CMK (cell line): ENCODE data around the gene C1GALT1.

Experiments
- DNase-seq: peaks from one replicate; pipeline ENCODE4 v3.0.0-alpha.2; 2010; ENCODE audit warnings: low read depth

The C1GALT1 gene

DNA sequence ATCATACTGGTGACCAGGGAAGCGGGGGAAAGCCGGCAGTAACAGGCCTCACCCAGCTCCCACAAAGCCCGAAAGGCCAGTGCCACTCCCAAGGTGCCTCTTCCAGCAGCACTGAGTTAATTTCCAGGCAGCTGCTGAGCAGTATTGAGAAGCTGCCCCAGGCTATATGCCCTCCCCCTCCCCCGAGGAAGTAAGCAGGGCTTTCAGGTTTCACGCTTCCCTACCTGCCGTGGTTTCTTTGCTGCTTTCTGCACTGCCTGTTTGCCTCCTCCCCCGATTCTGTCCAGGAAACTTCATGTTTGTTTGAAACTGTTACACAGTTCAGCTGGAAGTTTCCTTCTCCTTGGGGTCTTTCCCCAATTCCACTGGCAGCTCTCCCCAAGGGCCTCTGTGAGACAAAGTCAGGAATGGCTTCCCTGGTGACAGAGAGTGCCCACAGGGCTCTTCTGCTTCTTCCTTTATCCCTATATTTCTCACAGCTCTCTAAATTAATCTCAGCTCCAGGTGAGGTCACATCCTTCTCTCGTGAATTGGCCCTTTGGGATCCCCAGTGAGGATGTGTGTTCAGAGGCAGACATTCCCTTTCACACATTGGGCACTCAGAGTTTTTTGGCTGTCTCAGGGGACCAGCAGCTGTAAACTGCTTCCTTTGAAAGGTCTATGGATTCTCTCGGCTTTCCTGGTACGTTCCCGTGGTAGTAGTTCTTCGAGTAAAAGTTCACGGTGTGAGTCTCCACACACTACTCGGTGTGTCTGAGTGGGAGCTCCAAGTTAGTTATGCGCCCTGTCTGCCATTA lies 19.4 kb downstream of the C1GALT1 start:
- DNase-seq = no peak

DNA sequence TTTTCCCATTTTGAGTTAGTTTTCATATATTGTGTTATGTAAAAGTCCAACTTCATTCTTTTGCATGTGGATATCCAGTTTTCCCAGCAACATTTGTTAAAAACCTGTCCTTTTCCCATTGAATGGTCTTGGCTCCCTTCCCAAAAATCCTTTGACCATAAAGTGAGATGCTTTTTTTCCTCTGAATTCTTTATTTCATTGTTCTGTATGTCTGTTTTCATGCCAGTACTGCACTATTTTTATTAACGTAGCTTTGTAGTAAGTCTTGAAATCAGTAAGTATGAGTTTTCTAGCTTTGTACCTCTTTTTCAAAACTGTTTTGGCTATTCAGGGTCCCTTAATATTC lies 20.0 kb downstream of the C1GALT1 start:
- DNase-seq = no peak

DNA sequence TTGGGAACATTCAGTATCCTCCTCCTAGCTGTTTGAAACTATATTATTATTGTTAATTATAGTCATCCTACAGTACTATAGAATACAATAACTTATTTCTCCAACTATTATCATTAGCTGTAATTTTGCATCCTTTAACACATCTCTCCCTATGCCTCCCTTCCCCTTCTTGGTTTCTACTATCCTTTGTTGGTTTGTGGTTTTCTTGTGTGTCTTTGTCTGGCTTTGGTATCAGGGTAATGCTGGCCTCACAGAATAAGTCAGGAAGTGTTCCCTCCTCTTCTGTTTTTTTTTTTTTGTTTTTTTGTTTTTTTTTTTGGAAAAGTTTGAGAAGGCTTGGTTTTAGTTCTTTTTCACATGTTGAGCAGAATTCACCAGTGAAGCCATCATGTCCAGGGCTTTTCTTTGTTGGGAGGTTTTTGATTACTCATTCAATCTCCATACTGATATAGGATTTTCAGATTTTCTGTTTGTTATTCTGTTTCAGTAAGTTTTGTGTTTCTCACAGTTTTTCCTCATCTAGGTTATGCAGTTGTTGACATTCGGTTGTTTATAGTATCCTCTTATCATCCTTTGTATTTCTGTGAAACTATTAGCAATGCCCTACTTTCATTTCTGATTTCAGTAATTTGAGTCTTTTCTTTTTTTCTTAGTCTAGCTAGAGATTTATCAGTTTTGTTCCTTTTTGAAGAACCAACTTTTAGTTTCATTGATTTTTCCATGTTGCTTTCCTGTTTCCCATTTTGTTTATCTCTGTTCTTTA lies 21.6 kb downstream of the C1GALT1 start:
- DNase-seq = no peak

DNA sequence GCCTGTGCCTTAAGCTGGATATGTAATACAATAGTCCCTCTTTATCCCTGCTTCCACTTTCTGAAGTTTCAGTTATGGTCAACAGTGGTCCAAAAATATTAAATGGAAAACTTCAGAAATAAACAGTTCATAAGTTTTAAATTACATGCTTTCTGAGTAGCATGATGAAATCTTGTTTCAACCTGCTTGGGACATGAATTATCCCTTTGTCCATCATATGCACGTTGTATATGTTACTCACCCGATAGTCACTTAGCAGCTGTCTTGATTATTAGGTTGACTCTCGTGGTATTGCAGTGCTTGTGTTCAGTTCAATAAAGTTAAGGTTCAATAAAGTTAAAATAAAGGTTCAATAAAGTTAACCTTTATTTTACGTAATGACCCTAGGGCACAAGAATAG lies 25.5 kb downstream of the C1GALT1 start:
- no peak for DNase-seq

DNA sequence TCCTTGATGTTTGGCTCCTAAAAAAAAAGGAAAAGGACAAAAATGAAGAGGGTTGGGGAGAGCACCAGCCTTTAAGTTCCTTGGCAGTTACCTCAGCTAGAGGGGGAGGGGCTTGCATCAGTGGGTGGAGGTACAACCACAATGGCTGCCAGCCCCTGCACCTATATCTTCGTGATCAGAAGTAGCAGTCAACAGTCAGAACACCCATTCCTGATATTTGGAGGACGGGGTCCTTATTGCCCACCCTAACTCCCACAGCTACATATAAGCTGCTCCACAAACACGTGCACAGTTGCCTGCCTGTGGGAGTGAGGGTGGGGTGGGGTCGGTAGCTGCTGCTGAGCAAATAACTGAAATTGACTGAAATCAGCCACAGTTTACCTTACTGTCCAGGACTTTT lies 26.2 kb downstream of the C1GALT1 start:
- DNase-seq = no peak

DNA sequence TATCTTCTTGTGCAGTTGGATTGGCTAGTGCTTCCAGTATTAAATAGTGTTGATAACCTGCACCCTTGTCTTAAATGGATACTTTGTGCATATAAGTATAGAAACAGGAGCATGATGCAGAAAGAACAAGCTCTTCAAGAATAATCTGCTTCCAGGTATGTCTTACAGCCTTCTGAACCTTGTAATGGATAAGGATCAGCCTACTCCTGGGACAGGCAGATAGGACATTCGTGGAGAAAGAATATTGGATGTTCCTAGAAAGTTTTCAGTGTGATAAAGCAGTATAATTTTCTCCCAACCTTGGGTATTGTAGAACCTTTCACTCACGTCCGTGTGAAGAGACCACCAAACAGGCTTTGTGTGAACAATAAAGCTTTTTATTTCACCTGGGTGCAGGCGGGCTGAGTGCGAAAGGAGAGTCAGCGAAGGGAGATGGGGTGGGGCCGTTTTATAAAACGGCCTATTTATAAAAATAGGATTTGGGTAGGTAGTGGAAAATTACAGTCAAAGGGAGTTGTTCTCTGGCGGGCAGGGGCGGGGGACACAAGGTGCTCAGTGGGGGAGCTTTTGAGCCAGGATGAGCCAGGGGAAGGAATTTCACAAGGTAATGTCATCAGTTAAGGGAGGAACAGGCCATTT lies 27.2 kb downstream of the C1GALT1 start:
- DNase-seq = no peak

DNA sequence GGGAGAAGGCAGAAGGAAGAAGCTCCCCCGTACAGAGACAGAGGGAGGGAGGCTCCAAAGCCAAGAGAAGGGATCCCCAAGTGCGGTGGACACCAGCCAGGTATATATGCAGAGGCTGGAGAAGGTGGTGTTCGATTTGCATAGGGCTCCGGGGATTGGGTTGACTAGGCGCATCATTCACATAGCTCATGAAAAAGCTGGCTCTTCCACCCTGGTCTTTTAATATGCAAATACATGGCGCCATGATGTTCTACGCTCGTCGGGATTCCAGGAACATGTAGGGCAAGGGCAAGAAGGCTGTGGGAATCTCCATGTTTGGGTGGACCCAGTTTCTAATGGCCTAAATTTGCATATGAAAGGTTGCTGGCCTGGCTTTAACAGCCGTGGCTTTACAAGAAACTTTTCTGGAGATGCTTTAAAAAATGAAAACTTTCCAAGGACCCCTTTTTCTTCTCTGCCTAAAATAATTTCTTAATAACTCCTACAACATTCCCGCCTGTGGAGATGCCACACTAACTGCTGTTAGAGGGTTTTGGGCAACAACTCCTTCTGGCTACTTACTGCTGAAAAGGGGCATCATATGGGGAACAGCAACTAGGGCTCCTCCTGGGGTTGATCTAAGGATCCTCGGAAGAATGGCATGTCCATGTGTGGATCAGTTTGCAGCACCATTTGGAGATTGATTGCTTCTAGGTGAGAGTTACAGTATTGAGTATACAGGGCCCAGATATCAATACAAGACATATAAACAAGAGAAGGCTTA lies 28.3 kb downstream of the C1GALT1 start:
- no peak for DNase-seq

DNA sequence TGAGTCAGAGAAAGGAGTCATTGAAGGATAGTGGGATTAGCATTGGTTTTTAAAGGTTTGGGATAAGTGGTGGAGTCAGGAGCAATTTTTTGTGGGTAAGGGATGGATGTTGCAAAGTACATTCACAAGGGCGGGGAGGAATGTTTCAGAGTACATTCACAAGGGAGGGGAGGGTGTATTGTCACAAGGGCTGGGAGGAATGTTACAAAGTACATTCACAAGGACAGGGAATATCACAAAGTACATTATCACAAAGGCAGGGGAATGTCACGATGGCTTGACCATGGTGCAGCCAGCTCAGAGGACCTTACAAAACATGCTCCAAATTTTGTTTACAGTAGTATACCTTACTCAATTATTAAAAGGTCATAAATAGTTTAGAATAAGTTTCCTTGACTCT lies 30.3 kb downstream of the C1GALT1 start:
- DNase-seq = no peak

DNA sequence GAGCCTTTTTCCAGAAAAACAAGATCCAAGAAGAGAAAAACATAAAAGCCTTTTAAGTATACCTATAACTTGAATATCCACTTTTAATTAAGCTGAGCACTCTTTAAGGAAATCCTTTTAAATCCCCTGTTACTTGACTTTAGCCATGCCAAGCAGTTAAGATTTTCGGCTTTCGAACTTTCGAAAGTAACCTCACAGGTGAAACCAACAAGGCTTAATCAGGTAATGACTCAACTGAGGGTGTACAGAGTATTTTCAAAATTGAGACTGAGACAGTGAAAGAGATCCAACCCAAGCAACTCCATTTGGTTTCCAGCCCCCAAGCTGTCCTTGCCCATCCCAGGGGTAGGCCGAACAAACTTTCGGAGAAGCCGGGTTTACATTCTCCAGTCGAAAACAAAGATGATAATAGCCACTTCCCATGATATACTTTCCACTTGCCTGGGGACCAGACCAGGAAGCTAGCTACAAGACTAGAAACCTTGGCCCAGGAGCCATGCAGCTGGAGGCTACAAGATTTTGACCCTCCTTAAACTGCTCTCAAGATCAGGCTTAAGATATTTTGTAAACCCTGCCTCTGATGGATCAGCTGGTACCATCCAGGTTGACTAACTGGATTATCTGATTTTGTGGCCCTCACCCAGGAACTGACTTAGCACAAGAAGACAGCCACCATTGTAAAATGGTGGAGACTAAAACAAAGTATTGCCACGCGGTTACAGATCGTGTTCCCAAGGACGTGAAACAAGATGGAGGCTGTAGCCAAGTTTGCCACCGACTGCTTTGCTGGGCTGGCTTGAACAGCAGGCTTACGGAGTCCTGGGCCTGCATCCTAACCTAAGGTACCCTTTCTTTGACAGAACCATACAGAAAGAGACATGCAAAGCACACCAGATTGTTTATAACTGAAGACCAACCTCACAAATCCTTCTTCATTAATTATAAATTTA lies 32.3 kb downstream of the C1GALT1 start:
- no peak for DNase-seq

DNA sequence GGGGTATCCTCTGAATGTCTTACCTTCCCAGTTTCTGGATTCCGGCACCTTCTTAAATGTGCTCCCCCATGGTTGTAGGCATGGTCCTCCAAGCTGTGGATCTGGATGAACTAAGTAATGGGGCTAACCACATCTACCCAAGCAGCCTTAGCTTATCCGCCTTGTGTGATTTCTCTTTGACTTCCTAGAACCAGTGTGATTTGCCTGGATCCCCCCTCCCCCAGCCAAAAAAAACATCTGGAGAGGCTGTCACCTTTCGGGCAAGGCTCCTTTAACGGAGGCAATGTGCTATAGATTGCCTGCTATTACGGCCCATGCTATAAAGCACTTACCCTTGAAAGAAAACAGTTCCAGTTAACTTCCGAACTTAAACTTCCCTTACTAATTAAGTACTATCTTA lies 33.9 kb downstream of the C1GALT1 start:
- DNase-seq = no peak

DNA sequence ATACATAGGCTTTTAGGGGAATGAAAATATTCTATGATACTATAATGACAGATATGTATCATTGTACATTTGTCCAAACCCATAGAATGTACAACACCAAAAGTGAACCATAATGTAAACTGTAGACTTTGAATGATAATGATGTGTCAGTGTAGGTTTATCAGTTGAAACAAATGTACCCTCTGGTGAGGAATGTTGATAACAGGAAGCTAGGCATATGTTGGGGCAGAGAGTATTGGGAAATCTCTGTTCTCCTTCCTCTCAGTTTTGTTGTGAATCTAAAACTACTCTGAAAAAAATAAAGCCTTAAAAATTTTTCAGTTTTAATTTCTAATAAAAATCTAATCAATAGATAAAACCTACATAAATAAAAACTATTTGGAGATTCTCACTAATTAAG lies 36.9 kb downstream of the C1GALT1 start:
- no peak for DNase-seq

DNA sequence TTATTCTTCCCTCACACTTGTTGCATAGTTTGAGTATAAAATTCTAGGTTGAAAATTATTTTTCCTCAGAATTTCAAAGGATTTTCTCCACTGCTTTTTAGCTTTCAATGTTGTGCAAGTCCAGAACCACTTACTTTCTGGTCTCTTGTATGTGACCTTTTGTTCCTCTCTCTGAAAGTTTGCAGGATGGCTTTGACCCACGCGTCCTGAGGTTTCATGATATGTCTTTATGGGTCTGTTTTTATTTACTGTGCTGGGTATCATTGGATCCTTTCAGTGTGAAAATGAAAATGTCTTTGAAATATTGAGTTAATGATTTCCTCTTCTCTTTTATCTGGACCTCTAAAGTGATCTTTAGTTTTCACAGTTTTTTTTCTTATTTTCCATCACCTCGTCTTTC lies 38.5 kb downstream of the C1GALT1 start:
- DNase-seq = no peak

DNA sequence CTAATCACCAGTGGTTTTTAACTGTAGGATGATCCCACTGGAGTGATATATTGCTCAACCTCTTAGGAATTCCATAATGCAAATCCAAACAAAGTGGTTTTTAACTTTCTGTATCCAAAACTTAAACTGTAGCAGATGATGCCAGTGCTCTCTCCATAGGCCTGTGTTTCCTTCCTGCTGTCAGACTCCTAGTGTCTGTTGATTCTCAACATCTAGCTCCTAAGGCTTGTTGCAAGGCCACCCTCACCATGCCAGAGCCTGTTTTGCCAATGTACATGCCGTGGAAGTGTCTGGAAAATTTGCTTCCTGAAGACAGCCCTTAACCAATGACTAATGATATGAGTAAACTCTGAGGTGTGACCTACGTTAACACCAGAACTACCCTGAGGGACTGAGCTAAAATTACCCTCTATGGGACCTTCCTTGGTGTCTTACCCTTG lies 39.3 kb downstream of the C1GALT1 start:
- DNase-seq = no peak

DNA sequence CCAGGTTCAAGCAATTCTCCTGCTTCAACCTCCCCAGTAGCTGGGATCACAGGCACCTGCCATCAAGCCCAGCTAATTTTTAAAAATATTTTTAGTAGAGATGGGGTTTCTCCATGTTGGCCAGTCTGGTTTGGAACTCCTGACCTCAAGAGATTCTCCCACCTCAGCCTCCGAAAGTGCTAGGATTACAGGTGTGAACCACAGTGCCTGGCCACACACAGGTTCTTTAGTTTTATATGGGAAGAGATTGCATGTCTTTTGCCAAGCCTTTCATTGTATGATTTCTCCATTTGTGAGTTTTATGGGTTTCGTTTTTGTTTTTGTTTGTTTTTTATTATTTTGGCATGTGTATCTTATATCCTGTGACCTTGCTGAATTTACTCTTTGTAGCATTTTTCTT lies 40.9 kb downstream of the C1GALT1 start:
- no peak for DNase-seq

DNA sequence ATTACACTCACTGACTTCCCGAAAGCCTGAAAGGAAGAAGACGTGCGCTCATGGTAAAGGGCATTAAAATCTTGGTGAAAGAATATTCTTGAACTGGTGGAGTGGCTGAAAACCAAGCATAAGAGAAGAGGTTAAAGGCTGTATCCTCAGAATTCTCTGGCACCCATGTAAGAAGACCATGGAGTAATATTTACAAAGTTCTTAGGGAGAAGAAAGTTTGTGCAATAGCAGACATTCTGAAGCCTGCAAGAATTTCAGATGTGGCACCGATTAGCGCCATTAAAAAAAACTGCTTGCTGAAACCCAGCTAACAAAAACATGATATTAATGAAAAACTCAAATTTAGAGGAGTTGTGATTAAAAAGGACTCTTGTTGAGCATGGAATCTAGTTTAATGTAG lies 44.1 kb downstream of the C1GALT1 start:
- no peak for DNase-seq

DNA sequence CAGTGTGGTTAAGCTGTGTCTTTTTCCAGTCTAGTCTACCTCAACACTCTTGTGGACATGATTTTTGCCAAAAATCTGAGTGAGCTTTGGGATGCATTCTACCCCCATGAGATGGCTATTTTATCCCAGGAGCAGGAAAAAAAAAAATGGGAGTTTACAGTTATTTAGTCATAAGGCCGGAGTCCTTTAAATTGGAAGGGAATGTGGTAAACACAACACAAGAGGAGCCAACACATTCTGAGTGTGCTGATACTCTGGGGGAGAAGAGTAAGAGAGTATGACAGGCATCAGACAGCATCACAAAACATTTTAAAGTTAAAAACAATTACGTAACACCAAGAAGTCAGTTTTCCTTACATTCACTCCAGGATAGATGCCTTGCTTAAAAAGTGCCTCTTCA lies 46.1 kb downstream of the C1GALT1 start:
- DNase-seq = no peak

DNA sequence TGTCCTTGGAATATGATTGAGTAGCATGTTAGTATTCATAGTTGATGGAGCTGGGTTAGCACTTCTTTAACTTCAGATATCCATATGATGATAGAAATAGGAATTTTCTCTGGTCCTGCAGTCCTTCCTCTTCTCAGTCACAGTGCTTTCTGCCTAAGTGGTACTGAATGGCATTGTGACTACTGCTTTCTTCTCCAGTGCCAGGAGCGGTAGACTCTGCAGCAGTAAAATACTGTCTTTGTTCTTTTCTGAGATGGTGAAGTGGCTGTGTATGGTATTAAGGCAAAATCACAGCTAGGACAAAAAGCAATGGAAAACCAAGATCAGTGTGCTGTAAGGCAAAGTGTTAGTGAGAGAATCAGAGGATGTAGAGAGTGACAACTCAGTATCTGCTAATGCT lies 46.6 kb downstream of the C1GALT1 start:
- DNase-seq = no peak

DNA sequence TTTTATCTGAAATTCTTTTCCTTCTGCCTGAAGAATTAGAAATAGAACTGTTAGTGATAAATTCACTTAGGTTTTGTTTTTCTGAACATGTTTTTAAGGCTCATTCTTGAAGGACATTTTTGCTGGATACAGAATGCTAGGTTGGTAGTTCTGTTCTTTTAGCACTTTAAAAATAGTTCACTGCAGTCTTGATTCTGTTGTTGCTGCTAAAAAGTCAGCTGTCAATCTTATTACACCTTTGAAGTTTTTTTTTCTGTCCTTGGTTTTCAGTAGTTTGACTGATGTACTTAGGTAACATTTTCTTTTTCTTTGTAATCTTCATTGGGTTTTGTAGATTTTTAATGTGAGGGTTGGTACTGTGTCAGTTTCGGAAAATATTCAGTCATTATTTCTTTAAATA lies 48.7 kb downstream of the C1GALT1 start:
- DNase-seq = no peak

DNA sequence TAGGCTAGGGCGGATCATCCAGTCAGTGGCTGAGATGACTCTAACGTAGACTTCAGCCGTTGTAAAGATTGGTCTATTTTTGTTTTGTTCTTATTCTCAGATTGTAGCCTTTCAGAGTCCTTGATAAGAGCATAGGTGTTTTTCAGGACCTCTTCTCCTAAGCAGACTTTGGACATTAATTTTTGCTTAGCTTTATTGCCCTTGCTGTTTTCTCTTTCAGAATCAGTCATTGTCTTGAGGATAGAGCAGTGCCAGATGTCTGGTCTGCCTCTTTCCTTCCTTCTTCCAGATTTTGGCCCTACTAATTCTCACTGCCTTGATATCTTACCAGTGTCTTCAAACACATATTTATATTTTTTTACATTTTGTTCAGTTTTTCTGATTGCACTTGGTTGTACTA lies 49.5 kb downstream of the C1GALT1 start:
- no peak for DNase-seq

DNA sequence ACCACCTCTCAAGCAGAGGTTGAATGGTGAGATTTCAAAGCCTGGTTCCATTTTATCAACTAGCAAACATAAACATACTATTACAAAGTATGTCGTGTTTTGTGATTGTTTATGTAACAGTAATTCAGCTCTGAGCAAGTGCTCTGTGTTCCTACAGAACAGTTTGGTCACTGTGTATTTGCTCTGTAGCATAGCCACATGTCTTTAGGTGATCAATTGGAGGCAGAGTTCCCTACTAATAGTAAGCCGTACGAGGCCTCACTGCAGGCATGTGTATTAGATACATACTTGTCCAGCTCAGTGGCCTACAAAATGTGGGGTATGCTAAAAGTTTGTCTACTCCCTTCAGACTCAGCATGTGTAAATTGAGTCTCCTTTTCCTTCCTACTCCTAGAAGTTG lies 53.0 kb downstream of the C1GALT1 start:
- no peak for DNase-seq

DNA sequence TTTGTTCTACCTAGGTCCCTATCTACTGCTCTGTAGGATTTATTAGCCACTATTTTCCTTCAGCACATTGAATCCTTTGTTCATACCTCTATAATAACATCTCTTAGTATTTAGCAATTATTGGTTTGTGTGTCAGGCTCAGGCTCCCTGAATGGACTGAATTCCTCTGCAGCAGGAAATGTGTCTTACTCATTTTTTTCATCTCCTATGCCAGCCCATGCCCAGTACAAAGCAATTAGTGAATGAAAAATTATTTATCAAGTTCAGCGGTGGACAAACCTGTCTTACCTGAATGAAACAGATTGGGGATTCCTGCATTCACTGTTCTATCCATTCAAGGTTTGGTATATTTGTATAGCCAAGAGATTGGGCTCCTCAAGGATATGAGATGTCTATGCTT lies 53.7 kb downstream of the C1GALT1 start:
- no peak for DNase-seq
